NCI-H2196 treated with DMSO at 0.1 percent for 48 hours (cell line): Measurements from ENCODE around the gene IKBKE.

ENCODE experiments used
- DNase-seq: peaks from one replicate; lab custom pipeline; 2025; ENCODE audit not compliant: unreplicated experiment; lab: John Stamatoyannopoulos, UW

The IKBKE gene

DNA sequence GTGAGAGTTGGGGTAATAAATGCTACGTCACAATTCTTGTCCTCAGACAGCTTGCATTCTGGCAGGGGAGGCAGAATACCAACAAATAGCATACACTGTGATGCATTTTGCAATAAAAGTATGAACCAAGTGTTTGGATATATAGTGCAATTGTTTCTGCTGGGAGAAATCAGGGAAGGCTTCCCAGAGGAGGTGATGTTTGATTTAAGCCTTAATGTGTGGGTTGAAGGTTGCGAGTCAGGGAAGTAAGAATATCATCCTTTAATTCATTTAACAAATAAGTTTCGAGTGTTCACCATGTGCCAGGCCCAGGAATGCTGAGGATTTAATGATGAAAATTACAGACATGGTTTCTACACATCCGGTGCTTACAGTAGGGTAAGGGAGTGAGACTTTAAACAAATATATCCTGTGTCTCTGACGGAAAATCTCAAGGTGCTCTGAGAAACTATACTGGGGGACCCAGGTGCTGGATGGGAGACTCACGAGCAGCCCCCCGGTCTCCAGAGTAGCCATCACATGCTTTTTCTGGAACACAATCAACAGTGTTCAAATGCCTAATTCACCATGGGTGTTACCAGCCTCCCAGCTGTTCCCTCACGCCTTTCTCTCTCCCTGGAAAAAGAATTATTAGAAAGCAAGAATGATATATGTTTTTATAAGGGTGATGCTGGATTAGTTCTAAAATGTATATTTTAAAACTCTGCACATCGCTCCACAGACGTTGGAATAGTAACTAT, 68.8 kb downstream of the IKBKE start:
- DNase-seq, result no peak

- DNase-seq, result peak; percentile 86
Measured at GRCh38 chr1:206540044-206540780, 69.9 kb downstream of the IKBKE start.

DNA sequence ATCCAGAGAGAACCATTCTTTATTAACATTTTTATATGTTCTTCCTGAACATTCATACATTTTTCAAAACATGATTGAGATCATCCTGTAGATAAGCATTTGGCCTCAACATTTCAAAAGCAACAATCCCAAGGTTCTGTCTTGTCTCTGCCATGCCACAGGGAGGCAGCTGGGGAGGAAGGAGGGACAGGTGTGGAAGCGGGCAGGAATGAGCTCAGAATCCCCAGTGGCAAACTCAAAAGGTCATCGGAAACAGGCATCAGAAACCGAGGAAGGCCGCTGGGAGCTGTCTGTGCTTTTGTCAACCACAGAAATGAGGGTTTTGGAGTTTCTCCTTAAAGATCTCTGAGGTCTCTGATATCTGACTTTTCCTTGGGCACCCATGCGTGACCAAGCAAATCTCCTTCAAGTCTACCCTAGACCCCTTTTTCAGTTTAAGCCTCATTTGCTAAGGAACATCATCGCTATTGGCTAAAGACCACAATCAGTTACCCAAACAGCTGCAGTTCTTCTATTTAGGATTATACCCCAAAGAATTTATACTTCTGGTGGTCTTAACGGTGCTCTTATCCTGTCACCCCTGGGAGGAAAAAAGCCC, 71.1 kb downstream of the IKBKE start:
- no peak for DNase-seq

GRCh38 chr1:206544562-206545257, 74.4 kb downstream of the IKBKE start:
- no peak for DNase-seq

DNA sequence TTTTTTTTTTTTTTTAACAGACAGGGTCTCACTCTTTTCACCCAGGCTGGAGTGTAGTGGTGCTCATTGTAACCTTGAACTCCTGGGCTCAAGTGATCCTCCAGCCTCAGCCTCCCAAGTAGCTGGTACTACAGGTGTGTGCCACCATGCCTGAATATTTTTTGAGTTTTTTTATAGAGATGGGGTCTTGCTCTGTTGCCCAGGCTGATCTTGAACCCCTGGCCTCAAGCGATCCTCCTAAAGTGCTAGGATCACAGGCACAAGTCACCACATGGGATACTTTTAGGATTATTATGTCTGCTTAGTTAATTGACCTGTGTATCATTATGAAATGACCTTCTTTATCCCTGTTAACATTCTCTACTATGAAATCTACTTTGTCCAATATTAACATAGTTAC, 75.1 kb downstream of the IKBKE start:
- DNase-seq, result no peak
